GM19452 (cell line): ENCODE data around the gene PLA2G2D.

Experiments
- ATAC-seq: cut with Tn5 transposase; IDR thresholded peaks from one replicate; pipeline ENCODE4 v1.9.1; 2021; ENCODE audit not compliant: unreplicated experiment

The PLA2G2D gene, protein sequence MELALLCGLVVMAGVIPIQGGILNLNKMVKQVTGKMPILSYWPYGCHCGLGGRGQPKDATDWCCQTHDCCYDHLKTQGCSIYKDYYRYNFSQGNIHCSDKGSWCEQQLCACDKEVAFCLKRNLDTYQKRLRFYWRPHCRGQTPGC

DNA sequence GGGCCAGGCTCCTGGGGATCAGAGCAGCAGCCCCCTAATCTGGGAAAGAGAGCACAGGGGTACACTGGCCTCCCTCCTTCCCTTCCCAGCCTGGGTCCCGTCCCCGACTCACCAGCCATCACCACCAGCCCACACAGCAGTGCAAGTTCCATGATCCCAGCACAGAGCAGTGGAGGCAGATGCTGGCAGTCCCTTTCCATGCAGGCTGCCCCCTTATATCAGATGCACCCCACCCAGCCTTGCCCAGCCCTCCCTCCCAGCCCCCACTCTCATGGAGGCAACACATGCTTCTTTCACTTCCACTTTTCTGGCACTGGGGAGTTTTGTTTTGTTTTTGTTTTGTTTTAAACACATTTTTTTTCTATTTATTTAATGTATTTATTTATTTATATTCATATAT is at the start of gene PLA2G2D:
Gene PLA2G2D, minus strand, starts transcription at position 190 of the 400 bp plus-strand sequence. Its CDS starts 38 bp downstream, at position 152.
- no peak for ATAC-seq

DNA sequence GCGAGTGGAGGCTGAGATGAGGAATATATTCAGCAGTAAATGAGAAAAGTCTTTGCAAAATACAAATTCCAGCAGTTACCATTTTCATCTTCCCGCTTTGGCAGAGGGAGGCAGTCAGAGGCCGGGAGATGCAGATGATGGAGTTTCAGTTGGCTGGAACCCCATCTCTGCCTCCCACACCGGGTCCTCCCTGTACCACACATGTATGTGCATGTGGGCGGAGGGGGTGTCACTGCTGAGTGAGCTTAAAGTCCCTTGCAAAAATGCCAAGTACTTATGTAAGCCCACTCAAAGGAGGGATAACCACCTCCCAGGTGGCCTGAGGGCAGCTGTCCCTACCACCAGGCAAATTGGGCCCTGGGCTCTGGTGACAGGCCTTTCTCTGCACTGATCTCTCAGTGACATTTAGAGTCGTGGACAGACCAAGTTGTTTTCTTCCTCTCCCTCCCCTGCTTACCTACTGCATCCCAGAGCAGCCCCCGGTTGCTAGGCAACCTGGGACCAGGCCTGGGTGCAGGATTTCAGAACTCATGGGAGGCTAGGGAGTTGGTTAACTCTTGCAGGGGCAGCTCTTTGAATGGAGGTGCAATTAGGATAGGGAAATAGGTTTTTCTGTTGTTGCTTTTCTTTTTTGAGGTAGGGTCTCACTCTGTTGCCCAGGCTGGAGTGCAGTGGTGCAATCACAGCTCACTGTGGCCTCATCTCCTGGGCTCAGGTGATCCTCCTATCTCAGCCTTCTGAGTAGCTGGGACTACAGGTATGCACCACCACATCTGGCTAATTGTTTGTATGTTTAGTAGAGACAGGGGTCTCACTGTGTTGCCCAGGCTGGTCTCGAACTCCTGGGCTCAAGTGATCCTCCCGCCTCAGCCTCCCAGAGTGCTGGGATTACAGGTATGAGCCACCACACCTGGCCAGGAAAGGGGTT is 49.5 kb upstream of the PLA2G2D start:
- ATAC-seq = no peak

DNA sequence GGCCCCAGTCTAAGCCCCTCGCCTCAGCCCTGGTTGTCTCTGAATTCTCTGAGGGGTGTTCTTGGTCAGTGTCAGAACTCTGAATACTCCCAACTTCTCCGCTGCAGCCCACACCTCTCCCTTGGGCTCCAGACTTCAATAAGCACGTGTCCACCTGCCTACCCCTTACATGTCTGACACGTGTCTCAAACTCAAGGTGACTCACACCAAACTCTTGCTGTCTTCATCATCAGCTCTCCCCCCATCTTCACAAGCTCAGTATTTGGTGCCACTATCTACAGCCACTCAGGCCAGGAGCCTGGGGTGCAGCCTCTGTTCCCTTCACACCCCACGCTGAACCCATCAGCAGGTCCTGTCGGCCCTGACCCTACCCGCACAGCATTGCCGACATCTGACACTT is 47.8 kb upstream of the PLA2G2D start:
- ATAC-seq = no peak

DNA sequence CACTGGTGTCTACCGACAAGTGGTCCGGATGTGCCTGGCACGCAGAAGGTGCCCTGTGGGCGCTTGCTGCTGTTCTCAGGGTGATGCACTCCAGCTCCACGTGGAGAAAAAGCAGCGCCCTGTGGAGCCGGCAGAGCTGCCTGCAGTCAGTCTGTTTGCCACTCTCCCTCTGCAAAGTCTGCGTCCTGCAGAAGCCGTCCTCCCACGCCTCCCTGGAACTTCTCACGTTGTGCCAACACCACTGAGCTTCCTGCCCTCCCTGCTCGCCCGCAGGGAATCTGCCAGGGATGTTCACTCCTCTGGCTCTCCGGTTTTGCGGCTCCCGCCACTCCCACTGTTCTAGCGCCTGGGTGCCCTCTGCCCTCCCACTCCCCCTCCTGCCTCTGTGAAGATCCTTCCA is 46.7 kb upstream of the PLA2G2D start:
- no peak for ATAC-seq

DNA sequence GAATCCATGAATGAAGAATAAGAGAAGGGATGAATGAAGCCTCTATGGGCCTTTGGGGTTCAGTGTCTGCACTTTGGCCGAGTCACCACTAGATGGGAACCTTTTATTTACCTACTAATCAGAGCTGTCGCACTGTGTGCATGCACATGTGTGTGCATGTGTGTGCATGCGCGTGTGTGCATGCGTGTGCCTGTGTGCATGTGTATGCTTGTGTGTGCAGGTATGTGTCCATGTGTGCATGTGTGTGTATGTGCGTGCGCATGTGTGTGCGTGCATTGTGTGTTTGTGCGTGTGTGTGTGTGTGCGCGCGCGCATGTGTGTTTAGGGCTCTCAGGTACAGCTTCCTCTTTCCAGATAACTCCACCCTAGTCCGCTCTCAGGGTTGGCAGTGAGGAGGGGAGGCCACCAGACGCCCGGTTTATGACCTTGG is 46.2 kb upstream of the PLA2G2D start:
- no peak for ATAC-seq

DNA sequence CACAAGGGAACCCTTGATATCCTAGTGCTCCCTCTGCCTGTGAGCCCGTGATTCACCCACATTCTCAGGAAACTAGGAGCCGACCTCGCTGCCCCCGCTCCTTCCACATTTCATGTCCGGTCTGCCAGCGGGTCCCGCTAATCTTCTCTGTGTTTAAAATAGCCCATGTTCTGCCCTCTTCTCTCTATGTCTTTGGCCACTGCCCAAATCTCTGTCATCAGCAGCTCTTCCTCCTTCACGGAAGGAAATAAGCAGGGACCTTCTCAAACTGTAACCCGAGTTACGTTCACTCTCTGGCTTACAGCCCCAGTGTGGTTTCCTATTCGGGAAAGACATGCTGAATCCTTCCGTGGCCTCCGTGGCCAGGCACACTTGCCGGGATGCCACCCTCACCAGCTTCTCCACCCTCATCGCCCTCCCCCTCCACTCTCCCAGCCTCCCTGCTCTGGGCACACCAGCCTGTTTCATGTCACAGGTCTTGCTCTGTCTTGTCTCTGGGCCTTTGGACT is 45.4 kb upstream of the PLA2G2D start:
- no peak for ATAC-seq

DNA sequence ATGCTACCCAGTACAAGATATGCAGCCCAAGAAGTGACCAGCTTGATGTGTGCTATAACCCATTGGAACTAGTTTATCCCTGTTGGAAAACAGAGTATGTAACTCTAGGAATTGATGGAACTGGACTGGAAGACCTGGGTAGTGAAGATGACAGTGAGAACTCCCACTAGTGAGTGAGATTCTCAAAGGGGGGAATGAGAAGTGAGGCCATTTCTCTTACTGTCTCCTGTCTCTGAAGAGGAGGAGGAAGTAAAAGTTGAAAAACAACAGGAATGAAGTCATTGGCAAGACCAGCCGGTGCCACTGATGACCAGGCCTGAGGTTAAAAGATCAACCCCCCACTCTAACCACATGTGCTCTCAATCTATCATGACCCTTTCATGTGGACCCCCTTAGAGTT is 40.7 kb upstream of the PLA2G2D start:
- no peak for ATAC-seq

DNA sequence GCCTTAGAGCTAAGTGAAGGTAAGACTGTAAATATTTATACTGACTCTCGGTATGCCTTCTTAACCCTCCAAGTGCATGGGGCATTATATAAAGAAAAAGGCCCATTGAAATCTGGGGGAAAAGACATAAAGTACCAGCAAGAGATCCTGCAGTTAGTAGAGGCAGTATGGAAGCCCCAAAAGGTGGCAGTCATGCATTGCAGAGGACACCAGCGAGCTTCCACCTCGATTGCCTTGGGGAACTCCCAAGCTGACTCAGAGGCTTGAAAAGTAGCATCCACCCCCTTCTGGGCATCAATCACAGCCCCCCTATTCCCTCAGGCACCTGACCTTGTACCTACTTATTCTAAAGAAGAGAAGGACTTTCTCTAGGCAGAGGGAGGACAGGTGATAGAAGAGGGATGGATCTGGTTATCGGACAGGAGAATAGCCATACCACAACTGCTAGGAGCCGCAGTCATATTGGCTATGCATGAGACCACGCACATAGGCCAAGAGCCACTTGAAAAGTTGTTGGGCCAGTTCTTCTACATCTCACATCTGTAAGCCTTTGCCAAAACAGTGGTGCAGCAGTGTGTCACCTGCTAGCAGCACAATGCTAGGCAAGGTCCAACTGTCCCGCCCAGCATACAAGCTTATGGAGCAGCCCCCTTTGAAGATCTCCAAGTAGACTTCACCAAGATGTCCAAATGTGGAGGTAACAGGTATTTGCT is 39.2 kb upstream of the PLA2G2D start:
- no peak for ATAC-seq

DNA sequence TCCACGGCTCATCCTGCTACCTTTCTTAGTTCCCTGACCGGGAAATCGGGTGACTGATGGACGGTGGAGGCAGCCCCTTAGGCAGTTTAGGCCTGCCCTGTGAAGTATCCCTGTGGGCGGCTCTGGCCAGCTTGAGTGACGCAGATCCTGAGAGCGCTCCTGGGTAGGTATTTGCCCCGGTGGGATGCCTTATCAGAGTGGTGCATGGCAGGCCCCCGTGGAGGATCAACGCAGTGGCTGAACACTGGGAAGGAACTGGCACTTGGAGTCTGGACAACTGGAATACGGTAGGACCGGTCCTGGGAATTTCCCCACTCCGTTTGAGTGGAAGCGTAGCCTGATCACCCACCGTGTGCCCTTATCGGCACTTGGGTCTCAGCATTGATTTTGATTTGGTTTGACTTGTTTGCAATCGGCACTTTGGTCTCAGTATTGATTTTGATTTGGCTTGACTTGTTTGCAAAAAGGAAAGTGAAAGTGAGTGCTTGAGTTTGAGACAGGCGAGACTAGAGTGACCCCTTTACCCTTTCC is 35.0 kb upstream of the PLA2G2D start:
- ATAC-seq = no peak

DNA sequence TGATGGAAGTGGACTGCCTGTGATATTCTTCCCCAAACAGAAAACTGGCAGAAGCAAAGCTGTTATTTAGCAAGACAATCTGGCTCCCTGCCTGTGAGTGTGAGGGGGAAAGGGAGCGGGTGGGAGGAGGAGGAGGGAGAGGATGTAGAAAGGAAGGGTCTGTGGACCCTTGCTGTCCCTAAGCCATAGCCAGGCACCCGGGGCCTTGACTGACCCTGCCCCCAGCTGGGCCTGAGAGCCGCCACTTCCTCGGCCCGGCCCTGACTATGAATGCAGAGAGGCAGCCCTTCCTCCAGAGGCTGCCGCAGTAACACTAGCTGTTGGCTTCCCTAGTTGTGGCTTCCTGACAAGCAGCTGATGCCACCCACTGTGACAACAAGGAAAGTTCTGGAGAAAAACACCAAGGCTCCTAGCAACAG is 33.7 kb upstream of the PLA2G2D start:
- ATAC-seq = no peak

DNA sequence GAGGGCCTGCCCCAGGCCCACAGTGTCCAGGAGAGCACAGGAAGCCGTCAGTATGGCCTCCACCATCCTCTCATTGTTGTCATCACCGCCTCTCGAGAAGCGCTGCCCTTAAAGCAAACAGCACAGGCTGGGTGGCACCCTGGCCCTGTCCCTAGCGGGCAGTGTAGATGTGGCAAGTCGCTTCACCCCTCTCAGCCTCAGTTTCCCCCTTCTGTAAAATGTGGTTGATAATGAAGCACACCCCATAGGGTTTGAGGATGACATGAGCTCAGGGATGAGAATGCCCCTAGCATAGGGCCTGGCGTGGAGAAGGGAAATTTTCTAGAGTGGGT is 33.2 kb upstream of the PLA2G2D start:
- ATAC-seq = no peak

DNA sequence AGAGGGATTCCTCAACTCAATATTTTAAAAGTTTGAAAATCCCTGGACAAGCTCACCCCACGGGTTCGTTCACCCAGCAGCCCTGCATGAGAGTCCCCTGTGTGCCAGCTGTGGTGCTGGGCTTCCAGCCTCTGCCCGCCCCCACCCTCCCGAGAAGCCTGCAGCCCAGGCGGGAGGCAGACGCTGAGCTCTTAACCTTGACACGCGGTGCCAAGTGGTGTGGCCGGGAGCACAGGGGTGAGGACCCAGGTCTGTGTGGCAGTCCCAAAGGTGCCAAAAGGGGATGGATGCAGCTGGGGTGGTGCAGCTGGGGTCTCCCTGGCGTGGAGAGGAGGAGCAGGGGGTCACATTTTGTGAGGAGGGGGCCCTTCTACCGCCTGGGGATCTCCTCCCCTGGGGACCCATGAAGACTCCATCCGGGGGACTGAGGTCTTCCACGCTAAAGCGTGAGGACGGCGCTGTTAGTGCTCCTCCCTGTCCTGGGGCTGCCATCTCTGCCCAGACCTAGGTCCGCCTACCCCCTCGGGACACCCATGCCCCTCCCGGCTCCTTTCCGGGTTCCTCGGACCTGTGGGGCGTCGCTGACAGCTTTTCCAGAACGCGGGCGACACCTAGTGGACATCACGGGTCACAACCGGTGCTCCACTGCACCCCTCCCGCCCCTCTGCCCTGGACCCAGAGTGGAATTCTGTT is 32.7 kb upstream of the PLA2G2D start:
- ATAC-seq = no peak

DNA sequence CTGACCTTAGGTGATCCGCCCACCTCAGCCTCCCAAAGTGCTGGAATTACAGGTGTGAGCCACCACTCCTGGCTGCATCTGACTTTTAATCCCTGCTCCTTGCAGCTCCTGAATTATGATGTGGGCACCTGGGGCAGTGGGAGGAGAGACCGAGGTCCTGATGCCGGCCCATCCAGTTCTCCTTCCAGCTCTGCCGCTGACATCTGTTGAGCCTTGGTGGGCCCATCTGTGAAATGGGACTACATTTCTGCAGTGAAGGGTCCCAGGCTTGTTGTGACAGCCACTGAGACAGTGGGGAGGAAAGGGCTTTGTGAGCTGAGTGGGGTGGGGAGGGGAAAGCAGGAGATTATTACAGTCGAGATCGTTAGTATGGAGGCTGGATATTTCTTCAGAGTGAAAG is 31.6 kb upstream of the PLA2G2D start:
- ATAC-seq = no peak

DNA sequence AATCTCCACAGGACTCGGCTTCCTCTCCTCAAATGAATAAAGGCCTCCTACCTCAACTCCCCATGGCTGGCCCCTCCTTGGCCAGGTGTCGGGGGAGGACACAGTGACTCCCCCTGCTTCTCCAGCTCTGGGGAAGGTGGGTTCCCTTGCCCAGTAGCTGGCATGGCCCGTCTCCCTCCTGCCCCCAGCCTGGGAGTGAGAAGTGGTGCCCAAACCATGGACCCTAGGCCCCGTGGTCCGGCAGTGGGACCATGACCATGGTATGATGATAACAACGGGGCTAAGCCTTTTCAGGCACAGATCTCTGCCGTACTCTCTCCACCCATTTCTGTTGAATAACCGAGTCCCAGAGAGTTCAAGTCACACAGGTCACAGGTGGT is 31.0 kb upstream of the PLA2G2D start:
- no peak for ATAC-seq

DNA sequence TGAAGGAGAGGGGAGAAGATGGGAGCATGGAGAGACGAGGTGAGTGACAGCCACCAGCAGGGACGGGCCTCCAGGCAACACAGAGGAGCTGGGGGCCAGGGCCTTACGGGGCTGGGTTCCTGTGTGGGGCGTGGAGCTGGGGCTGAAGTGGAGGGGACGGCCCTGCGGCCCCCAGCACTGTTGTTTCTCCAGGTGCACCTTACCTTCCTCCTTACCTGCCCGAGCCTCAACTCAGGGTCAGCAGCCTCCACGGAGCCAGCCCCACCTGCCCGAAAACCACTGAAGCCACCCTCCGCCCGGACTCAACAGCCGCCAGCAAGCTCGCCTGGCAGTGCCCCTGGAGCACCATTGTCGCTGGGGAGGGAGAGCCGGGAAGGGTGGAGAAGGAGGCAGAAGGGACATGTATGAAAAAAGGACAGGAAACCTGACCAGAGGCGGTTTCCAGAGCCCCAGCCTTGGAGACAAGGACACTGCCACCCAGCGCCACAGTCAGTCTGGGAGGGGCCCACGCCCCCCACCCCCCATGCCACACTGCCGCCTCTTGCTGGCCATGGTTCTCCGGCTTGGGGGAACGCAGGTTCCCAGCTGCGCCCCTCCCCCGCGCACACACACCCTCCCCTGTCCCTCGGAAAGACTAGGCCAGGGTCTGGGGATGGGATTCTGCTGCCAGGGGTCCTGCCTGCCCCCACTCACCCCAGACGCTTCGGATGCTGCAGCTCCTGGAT is 30.4 kb upstream of the PLA2G2D start:
- ATAC-seq = no peak

DNA sequence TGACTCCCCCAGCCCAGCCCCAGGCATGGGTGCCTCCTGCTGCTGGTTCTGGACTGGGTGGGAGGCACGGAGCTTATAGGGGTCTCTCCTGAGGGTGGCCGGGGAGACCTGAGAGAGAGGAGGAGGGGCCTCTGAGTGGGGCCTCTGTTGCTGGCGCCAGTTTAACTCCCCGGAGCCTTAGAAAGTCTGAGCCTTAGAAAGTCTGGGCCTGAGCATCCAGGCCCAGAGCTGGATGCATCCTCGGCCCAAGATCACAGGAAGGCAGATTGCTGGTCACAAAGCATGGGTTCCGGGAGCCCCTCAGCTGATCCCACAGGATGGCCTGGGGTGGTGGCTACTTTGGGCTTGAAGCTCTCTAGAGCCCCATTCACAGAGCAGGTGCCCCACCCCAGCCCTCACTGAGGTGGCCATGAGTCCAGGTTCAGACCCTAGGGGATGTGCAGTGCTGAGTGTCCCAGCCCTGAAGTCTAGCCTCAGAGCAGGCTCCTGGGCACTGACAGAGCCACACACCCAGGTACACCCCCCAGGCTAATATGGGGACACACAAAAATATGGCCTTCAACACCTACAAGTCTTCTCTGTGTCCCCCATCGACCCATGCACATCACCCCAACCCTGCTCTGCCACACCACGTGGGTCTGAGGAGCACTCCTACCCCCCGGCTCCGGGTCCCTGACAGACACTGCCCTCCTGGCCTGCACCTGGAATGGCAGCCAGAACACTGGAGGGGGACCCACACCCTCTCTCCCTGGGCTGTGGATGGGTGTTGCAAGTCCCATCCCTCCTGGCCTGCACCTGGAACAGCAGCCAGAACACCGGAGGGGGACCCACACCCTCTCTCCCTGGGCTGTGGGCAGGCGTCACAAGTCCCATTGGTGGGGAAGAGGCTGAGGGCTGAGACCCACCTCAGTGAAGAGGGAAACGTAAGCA is 29.5 kb upstream of the PLA2G2D start:
- ATAC-seq = no peak

DNA sequence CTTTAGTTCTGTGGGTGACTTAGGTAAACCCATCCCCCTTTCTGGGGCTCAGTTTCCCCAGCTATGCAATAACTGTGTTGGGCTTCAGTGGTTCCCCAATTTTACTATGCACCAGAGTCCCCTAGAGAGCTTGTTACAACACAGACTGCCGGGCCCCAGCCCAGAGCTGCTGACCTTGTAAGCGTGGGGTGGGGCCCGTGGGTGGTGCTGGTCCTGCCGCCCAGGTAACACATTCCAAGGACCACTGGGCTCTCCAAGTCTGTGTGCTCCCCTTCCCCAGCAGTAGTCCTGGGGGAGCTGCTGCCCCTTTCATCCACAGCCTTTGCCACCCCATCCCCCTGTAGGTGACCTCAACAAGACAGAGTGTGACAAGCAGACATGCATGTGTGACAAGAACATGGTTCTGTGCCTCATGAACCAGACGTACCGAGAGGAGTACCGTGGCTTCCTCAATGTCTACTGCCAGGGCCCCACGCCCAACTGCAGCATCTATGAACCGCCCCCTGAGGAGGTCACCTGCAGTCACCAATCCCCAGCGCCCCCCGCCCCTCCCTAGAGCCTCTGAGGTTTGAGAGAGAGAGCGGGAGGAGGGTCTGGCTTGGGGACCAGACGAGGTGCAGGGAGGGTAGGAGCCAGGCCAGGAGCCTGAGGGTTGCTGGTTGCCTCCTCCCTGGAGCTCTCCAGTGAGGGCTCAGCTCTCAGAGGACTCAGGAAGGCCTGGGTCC is 28.7 kb upstream of the PLA2G2D start:
- ATAC-seq = no peak

DNA sequence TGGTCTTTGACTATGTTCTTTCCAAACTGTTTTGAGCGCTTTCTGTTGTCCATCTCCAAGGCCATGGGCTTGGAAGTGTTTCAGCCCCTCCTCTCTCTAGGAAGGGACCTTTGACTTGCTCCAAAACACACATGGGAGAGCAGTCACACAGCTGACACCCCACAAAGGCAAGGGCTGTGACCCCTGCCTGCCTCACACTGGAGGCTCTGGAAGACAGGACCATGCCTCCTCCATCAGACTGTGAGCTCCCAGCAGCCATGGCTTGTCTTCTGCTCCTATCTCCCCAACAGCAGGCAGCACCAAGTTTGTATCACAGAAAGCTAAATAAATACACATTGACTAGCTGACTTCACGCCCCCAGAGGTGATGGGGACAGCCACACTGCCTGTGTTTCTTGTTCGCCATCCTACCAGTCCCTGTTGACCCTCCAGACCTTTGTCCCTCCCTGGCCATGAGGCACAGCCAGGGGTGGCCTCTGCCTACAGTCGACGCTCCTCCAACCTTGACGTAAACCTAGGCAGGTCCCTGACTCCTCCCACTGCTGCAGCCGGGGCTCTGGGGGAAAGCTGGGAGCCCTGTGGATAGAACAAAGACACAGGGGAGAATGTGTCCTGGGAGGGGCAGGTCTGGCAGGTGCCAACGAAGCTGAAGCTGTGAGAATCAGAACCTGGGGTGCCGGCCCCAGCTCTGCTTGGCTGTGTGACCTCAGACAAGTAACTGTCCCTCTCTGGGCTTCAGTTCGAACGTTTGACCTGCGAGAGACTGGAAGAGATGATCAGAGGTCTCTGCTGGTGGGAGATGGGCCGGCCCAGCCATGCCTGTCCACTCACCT is 24.6 kb upstream of the PLA2G2D start:
- ATAC-seq = no peak
